Measurements from ENCODE around the gene GLI1. TPM values are rescaled to one million over a fixed set of nuclear protein-coding genes. Genes with fewer than 3 reads are reported as not detected.

The GLI1 gene
- total RNA-seq, 1 donor from 2014 or later = 0.96 TPM

DNA sequence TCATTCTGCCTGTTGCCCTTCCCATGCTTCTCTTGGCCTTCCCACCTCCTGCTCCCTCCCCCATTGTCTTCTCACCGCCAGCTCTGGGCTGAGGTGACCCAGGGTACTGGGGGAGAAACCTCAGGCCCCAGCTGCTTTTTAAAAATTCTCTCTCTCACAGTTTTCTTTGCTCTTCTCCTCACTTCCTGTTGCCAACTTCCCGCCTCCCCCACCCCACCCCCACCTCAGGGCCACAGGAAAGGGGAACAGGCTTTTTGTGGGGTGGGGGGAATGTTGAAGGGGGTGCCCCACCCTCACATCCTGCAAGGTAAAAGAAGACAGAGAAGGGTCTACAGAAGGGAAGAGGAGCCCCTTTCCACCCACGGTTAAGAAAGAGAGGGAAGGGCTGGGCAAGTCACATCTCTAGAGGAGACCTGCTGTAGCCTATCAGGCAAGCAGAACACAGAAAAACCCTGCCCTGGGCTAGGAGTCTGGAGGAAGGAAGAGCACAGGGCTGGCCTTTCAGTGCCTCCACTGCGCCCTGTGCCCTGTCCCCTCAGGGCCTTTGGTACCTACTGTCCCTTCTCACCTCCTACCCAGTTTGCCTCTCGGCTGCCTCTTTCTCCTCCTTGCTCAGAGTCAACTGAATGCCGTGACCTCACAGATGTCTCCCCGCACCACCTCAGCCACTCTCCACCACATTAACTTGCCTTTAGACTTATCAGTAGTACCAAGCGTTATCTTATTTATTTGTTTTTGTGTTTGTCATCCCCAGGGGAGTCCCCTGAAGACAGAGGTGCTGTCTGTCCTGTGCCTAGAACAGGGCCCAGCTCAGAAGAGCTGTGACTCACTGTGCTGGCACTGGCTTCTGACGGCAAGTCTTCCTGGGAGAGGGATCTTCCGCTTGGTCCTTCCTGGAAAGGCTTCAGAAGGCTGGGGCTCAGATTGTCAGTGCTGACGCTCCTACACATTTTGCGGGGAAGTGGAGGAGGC, 18.4 kb downstream of the GLI1 start:
- Mint-ChIP-seq H3K9me3 (no peaks in the 10 kb centered on the region), H3K36me3 (ENCODE audit: low read depth) (peaks cover 49% of the 10 kb centered on the region), H3K4me3 (peak overlapping the region; percentile 96), H3K27me3 (no peaks in the 10 kb centered on the region), H3K27ac (peak overlapping the region; percentile 97), H3K4me1 (peaks cover 66% of the 10 kb centered on the region)
- intact Hi-C loops (cut with micrococcal nuclease) = loop anchor here (1.0 to 10.0 kb wide), 5 partner anchors 16 to 471 kb away; partner anchors contain the start of genes OS9, PIP4K2C and ZBTB39
- DNase-seq = peak; percentile 87

- no peak for DNase-seq
- H3K36me3 Mint-ChIP-seq (ENCODE audit: low read depth) = peaks cover 42% of the 10 kb centered on the region
- peaks cover 63% of the 10 kb centered on the region for H3K4me1 Mint-ChIP-seq
- H3K27me3 Mint-ChIP-seq = no peaks in the 10 kb centered on the region
- no peaks in the 10 kb centered on the region for H3K9me3 Mint-ChIP-seq
- H3K4me3 Mint-ChIP-seq = peak overlapping the region; percentile 96
- intact Hi-C loops (cut with micrococcal nuclease) = loop anchor here (1.0 to 10.0 kb wide), 6 partner anchors 8 to 472 kb away; partner anchors contain the start of genes DDIT3, OS9, PIP4K2C and ZBTB39
- H3K27ac Mint-ChIP-seq = peak overlapping the region; percentile 97
Measured at GRCh38 chr12:57479043-57479375, 19.4 kb downstream of the GLI1 start.

DNA sequence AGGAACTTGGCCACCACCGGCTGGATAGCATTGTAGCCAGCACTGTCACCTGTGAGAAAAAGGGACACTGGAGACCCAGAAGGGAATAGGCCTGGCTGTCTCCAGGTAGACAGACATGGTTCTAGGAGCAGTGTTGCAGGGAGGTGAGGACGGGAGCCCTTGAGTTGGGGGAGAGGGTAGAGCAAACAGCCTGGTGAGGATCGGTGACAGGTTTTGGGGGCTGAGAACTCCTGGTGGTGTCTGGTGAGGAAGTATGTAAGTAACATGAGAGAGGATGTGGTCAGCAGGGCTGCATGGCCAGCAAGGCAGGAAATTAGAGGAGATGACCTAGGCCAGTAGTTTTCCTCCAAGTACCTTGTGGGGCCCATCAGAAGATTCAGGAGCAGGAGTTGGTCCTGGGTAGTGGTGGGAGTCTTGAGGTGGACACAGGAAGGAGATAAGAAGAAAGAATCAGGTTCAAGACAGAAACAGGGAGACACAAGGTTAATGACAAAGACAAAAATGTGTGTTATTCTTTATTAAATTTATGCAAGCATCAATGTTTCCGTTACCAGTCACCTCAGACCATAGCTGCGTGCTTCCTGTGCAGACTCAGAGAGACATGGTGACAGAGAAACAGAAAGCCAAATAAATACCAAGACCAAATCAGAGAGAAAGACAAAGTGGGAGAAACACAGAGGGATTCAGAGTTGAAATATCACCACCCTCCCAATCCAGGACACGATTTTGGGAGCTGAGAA, 20.0 kb downstream of the GLI1 start, which contains the start of gene ARHGAP9:
TSS of gene ARHGAP9 (minus strand) at position 491 of the 740 bp plus-strand sequence. CDS start at position 31, 460 bp downstream.
- intact Hi-C loops (cut with micrococcal nuclease) = loop anchor here (1.0 to 10.0 kb wide), 6 partner anchors 8 to 472 kb away; partner anchors contain the start of genes DDIT3, OS9, PIP4K2C and ZBTB39
- DNase-seq = peak; percentile 88
- Mint-ChIP-seq H3K9me3 (no peaks in the 10 kb centered on the region), H3K27me3 (no peaks in the 10 kb centered on the region), H3K4me1 (peaks cover 57% of the 10 kb centered on the region), H3K36me3 (ENCODE audit: low read depth) (peaks cover 37% of the 10 kb centered on the region), H3K4me3 (peak within 1 kb of the TSS; percentile 96), H3K27ac (peak within 1 kb of the TSS; percentile 97)

GRCh38 chr12:57481671-57482070, 22.1 kb downstream of the GLI1 start:
- intact Hi-C loops (cut with micrococcal nuclease) = no loop called here
- Mint-ChIP-seq H3K4me1 (peaks cover 47% of the 10 kb centered on the region), H3K27ac (peak overlapping the region; percentile 97), H3K4me3 (no peak overlapping the region), H3K9me3 (no peaks in the 10 kb centered on the region), H3K27me3 (no peaks in the 10 kb centered on the region), H3K36me3 (ENCODE audit: low read depth) (peaks cover 22% of the 10 kb centered on the region)
- no peak for DNase-seq

DNA sequence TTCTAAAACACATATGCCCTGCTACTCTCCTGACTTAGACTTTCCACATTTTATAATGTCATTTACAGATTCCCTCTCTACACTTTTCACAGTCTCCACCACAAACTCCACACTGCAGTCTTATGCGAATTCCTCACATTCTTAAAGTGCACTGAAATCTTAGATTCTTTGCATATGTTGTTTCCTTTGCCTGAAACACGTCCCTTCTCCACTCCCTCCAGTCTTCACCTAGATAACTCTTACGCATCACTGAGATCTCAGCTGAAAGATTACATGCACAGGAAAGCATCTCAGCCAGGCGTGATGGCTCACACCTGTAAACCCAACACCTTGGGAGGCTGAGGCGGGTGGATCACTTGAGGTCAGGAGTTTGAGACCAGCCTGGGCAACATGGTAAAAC, 23.9 kb downstream of the GLI1 start:
- H3K9me3 Mint-ChIP-seq = no peaks in the 10 kb centered on the region
- H3K27ac Mint-ChIP-seq = peak overlapping the region; percentile 17
- intact Hi-C loops (cut with micrococcal nuclease) = no loop called here
- peaks cover 2% of the 10 kb centered on the region for H3K27me3 Mint-ChIP-seq
- H3K36me3 Mint-ChIP-seq (ENCODE audit: low read depth) = peaks cover 16% of the 10 kb centered on the region
- H3K4me1 Mint-ChIP-seq = peaks cover 36% of the 10 kb centered on the region
- H3K4me3 Mint-ChIP-seq = no peak overlapping the region
- no peak for DNase-seq

DNA sequence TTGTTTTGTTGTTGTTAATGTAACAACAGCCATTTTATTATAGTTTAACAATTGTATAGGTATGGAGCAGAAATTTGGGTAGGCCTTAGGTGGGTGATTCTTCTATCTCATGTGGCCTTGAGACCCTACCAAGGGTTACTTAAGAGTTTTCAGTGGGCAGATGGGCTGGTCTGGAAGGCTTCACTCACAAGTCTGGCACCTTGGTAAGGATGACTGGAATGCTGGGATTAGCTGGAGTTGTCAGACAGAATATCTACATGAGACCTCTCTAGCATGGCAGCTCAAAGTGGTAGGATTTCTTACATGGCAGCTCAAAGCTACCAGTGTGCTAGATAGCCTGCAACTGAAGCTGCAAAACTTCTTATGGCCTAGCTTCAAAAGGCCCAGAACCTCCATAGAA, 26.1 kb downstream of the GLI1 start:
- no peak overlapping the region for H3K27ac Mint-ChIP-seq
- intact Hi-C loops (cut with micrococcal nuclease) = no loop called here

GRCh38 chr12:57487055-57487596, 27.5 kb downstream of the GLI1 start:
- Mint-ChIP-seq H3K27me3 (peaks cover 2% of the 10 kb centered on the region), H3K27ac (peak overlapping the region; percentile 93), H3K36me3 (ENCODE audit: low read depth) (peaks cover 39% of the 10 kb centered on the region), H3K9me3 (no peaks in the 10 kb centered on the region), H3K4me1 (peaks cover 23% of the 10 kb centered on the region), H3K4me3 (no peak overlapping the region)
- intact Hi-C loops (cut with micrococcal nuclease) = loop anchor here (1.0 kb wide), 3 partner anchors 8 to 60 kb away; partner anchors contain the start of genes ARHGAP9, DCTN2 and DDIT3
- DNase-seq = no peak

More for the DNA sequence above, 26.1 kb downstream of the GLI1 start:
- H3K4me3 Mint-ChIP-seq = no peak overlapping the region
- H3K36me3 Mint-ChIP-seq (ENCODE audit: low read depth) = peaks cover 31% of the 10 kb centered on the region
- DNase-seq = no peak
- peaks cover 2% of the 10 kb centered on the region for H3K27me3 Mint-ChIP-seq
- H3K9me3 Mint-ChIP-seq = no peaks in the 10 kb centered on the region
- peaks cover 28% of the 10 kb centered on the region for H3K4me1 Mint-ChIP-seq

- intact Hi-C loops (cut with micrococcal nuclease) = loop anchor here (1.0 kb wide), 3 partner anchors 8 to 60 kb away; partner anchors contain the start of genes ARHGAP9, DCTN2 and DDIT3
- Mint-ChIP-seq H3K27ac (peak within 1 kb of the TSS; percentile 93), H3K4me1 (peaks cover 27% of the 10 kb centered on the region), H3K27me3 (peaks cover 2% of the 10 kb centered on the region), H3K36me3 (ENCODE audit: low read depth) (peaks cover 46% of the 10 kb centered on the region), H3K9me3 (no peaks in the 10 kb centered on the region), H3K4me3 (peak within 1 kb of the TSS; percentile 96)
- DNase-seq = peak; percentile 98
Measured at GRCh38 chr12:57487597-57488401, 28.2 kb downstream of the GLI1 start, which contains the start of gene MARS1. MARS1 (plus strand) TSS chr12:57488068; CDS start chr12:57488091, 23 bp downstream.

DNA sequence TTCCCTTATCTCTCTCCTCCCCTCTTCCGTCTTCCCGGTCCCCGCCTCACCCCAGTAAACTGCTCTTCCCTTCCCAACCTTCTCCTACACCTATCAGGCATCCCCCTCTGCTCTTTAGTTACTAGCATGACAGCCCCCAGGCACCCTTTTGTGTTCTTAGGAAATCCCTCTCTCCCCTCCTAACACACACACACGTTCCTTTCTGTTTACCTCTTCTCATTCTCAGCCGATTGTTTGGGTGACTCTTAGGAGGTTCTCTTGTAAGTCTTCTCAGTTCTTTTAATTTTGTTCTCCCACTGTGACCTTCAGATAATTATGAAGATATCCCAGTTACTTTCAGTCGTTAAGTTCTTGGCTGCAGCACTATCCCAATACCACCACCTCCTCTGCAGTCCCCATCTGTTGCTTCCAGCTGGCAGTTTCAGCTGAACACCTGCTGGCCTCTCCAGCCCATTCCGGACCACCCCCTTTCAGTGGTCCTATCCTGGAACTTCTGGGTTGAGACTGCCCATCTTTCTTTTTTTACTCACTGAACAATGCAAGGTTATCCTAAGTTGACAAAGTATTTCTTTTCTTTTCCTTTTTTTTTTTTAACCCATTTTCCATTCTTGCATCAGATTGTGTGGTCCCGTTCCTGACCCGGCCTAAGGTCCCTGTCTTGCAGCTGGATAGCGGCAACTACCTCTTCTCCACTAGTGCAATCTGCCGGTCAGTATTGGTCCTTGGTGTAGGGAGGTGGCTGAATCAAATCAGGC, 29.0 kb downstream of the GLI1 start:
- intact Hi-C loops (cut with micrococcal nuclease) = no loop called here
- Mint-ChIP-seq H3K36me3 (ENCODE audit: low read depth) (peaks cover 48% of the 10 kb centered on the region), H3K4me1 (peaks cover 26% of the 10 kb centered on the region), H3K4me3 (peak overlapping the region; percentile 96), H3K27me3 (peaks cover 2% of the 10 kb centered on the region), H3K9me3 (no peaks in the 10 kb centered on the region), H3K27ac (peak overlapping the region; percentile 93)
- peak; percentile 68 for DNase-seq

- Mint-ChIP-seq H3K9me3 (no peaks in the 10 kb centered on the region), H3K27me3 (peaks cover 2% of the 10 kb centered on the region), H3K27ac (peak overlapping the region; percentile 93), H3K4me3 (peak overlapping the region; percentile 96), H3K4me1 (peaks cover 26% of the 10 kb centered on the region), H3K36me3 (ENCODE audit: low read depth) (peaks cover 51% of the 10 kb centered on the region)
- intact Hi-C loops (cut with micrococcal nuclease) = no loop called here
- DNase-seq = no peak
Measured at GRCh38 chr12:57489157-57489641, 29.6 kb downstream of the GLI1 start.

- Mint-ChIP-seq H3K4me3 (peak overlapping the region; percentile 96), H3K9me3 (no peaks in the 10 kb centered on the region), H3K27ac (peak overlapping the region; percentile 29), H3K4me1 (peaks cover 26% of the 10 kb centered on the region), H3K36me3 (ENCODE audit: low read depth) (peaks cover 54% of the 10 kb centered on the region), H3K27me3 (peaks cover 2% of the 10 kb centered on the region)
- intact Hi-C loops (cut with micrococcal nuclease) = no loop called here
- DNase-seq = no peak
Measured at GRCh38 chr12:57490126-57490525, 30.5 kb downstream of the GLI1 start.

Measured in activated CD4-positive, alpha-beta T cell treated with anti-CD3 and anti-CD28 coated beads, Interleukin-2, amount 10 ng/mL, durations not matched to agents 24 days and 14 days (primary cell).